ENCODE measurements around the gene LDLRAP1.

DNA sequence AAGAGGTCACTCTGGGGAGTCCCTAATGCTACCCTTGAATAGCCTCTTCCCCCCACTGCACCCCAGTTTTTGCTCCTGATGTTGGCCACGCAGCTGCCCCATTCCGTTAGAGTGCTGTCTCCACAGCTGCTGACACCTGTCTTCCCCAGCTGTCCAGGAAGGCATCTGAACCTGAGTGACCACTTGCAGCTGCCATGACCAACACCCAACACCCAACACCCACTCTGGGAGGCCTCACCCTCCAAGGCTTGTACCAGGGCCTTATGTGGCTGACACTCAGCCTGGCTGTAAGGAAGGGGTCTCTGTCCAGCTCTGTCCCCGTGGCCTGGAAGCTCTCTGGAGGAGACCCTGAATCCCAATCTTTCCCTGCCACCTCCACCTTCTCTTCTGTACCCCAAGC, 26.7 kb upstream of the LDLRAP1 start:
- TF ChIP-seq, protein P1, sequence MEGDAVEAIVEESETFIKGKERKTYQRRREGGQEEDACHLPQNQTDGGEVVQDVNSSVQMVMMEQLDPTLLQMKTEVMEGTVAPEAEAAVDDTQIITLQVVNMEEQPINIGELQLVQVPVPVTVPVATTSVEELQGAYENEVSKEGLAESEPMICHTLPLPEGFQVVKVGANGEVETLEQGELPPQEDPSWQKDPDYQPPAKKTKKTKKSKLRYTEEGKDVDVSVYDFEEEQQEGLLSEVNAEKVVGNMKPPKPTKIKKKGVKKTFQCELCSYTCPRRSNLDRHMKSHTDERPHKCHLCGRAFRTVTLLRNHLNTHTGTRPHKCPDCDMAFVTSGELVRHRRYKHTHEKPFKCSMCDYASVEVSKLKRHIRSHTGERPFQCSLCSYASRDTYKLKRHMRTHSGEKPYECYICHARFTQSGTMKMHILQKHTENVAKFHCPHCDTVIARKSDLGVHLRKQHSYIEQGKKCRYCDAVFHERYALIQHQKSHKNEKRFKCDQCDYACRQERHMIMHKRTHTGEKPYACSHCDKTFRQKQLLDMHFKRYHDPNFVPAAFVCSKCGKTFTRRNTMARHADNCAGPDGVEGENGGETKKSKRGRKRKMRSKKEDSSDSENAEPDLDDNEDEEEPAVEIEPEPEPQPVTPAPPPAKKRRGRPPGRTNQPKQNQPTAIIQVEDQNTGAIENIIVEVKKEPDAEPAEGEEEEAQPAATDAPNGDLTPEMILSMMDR (IDR thresholded peaks at IDR 0.05): no peak
- no peak for TF ChIP-seq ZNF423 (CRISPR knock-in tag; IDR thresholded peaks at IDR 0.05)
- TF ChIP-seq NR1H2 (CRISPR knock-in tag; IDR thresholded peaks at IDR 0.05): no peak
- TF ChIP-seq TEAD4 (CRISPR knock-in tag; IDR thresholded peaks at IDR 0.05): no peak
- TF ChIP-seq ZNF416 (CRISPR knock-in tag; IDR thresholded peaks at IDR 0.05): no peak
- TF ChIP-seq, protein P2, sequence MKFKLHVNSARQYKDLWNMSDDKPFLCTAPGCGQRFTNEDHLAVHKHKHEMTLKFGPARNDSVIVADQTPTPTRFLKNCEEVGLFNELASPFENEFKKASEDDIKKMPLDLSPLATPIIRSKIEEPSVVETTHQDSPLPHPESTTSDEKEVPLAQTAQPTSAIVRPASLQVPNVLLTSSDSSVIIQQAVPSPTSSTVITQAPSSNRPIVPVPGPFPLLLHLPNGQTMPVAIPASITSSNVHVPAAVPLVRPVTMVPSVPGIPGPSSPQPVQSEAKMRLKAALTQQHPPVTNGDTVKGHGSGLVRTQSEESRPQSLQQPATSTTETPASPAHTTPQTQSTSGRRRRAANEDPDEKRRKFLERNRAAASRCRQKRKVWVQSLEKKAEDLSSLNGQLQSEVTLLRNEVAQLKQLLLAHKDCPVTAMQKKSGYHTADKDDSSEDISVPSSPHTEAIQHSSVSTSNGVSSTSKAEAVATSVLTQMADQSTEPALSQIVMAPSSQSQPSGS (CRISPR knock-in tag; IDR thresholded peaks at IDR 0.05; ENCODE audit: borderline replicate concordance, low read depth): no peak
- TF ChIP-seq, protein P3, sequence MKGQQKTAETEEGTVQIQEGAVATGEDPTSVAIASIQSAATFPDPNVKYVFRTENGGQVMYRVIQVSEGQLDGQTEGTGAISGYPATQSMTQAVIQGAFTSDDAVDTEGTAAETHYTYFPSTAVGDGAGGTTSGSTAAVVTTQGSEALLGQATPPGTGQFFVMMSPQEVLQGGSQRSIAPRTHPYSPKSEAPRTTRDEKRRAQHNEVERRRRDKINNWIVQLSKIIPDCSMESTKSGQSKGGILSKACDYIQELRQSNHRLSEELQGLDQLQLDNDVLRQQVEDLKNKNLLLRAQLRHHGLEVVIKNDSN (CRISPR knock-in tag; IDR thresholded peaks at IDR 0.05): no peak
- TF ChIP-seq, protein P4, sequence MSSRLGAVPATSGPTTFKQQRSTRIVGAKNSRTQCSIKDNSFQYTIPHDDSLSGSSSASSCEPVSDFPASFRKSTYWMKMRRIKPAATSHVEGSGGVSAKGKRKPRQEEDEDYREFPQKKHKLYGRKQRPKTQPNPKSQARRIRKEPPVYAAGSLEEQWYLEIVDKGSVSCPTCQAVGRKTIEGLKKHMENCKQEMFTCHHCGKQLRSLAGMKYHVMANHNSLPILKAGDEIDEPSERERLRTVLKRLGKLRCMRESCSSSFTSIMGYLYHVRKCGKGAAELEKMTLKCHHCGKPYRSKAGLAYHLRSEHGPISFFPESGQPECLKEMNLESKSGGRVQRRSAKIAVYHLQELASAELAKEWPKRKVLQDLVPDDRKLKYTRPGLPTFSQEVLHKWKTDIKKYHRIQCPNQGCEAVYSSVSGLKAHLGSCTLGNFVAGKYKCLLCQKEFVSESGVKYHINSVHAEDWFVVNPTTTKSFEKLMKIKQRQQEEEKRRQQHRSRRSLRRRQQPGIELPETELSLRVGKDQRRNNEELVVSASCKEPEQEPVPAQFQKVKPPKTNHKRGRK (CRISPR knock-in tag; IDR thresholded peaks at IDR 0.05; ENCODE audit: borderline replicate concordance): no peak
- TF ChIP-seq, protein P5, sequence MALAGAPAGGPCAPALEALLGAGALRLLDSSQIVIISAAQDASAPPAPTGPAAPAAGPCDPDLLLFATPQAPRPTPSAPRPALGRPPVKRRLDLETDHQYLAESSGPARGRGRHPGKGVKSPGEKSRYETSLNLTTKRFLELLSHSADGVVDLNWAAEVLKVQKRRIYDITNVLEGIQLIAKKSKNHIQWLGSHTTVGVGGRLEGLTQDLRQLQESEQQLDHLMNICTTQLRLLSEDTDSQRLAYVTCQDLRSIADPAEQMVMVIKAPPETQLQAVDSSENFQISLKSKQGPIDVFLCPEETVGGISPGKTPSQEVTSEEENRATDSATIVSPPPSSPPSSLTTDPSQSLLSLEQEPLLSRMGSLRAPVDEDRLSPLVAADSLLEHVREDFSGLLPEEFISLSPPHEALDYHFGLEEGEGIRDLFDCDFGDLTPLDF (CRISPR knock-in tag; IDR thresholded peaks at IDR 0.05): no peak
- no peak for TF ChIP-seq JUN (CRISPR knock-in tag; IDR thresholded peaks at IDR 0.05)
- TF ChIP-seq SOX15 (CRISPR knock-in tag; IDR thresholded peaks at IDR 0.05): no peak
- no peak for TF ChIP-seq FOXJ3 (CRISPR knock-in tag; IDR thresholded peaks at IDR 0.05; ENCODE audit: borderline replicate concordance)
- TF ChIP-seq, protein P6, sequence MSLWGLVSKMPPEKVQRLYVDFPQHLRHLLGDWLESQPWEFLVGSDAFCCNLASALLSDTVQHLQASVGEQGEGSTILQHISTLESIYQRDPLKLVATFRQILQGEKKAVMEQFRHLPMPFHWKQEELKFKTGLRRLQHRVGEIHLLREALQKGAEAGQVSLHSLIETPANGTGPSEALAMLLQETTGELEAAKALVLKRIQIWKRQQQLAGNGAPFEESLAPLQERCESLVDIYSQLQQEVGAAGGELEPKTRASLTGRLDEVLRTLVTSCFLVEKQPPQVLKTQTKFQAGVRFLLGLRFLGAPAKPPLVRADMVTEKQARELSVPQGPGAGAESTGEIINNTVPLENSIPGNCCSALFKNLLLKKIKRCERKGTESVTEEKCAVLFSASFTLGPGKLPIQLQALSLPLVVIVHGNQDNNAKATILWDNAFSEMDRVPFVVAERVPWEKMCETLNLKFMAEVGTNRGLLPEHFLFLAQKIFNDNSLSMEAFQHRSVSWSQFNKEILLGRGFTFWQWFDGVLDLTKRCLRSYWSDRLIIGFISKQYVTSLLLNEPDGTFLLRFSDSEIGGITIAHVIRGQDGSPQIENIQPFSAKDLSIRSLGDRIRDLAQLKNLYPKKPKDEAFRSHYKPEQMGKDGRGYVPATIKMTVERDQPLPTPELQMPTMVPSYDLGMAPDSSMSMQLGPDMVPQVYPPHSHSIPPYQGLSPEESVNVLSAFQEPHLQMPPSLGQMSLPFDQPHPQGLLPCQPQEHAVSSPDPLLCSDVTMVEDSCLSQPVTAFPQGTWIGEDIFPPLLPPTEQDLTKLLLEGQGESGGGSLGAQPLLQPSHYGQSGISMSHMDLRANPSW (CRISPR knock-in tag; conservative IDR thresholded peaks at IDR 0.05; ENCODE audit: low read depth): no peak

Measured in WTC11 (cell line).